Body of pancreas (tissue), 4 donors: ENCODE results near the gene SH3PXD2A. TPM values are rescaled to one million over a fixed set of nuclear protein-coding genes. Genes with fewer than 3 reads are reported as not detected.
A peak's percentile ranks its signal among the peaks of the same experiment; 100 is the strongest.

Experiments used
- ATAC-seq: fragments of 150-250 bp; one replicate; pipeline ENCODE4 v1.9.1; 2016
- DNase-seq, 4 donors: peaks; one replicate each; pipeline ENCODE4 v3.0.0-alpha.2; 2019
- H3K27ac ChIP-seq, 4 donors: fragments of 200-600 bp; sonication (generic); 1 replicate in 3 of 4; 2 replicates in 1 of 4; pipeline versions ENCODE4 v1.5.1 to v1.6.1; 2016 to 2019; ENCODE audit warnings: mild to moderate bottlenecking in 1 of 4, mixed read lengths in 1 of 4, moderate library complexity in 1 of 4
- H3K27me3 ChIP-seq, 2 donors: fragments of 200-600 bp; sonication (generic); one replicate each; pipeline ENCODE4 v1.6.0; 2016; ENCODE audit warnings: mild to moderate bottlenecking in 1 of 2
- H3K36me3 ChIP-seq, 2 donors: fragments of 200-600 bp; sonication (generic); replicated peaks in 1 of 2; 2 replicates each; pipeline ENCODE4 v1.5.1; 2016; ENCODE audit warnings: low read depth in 2 of 2; ENCODE audit not compliant: insufficient read depth in 1 of 2
- H3K4me1 ChIP-seq: fragments of 200-600 bp; sonication (generic); one replicate; pipeline ENCODE4 v1.6.0; 2016
- H3K4me3 ChIP-seq, 2 donors: fragments of 200-600 bp; sonication (generic); 1 replicate in 1 of 2; 2 replicates in 1 of 2; pipeline ENCODE4 v1.5.1; 2016 to 2019
- H3K9me3 ChIP-seq, 3 donors: fragments of 200-600 bp; sonication (generic); 1 replicate in 2 of 3; 2 replicates in 1 of 3; pipeline ENCODE4 v1.5.1; 2016
- CTCF ChIP-seq, 7 experiments: fragments of 450-650 bp in 4 of 7; fragments of 200-600 bp in 3 of 7; sonication (generic) in 3 of 7; IDR thresholded peaks; one replicate each; pipeline ENCODE4 v1.5.1; 2016 to 2019; ENCODE audit warnings: antibody characterized with exemption in 7 of 7
- POLR2A ChIP-seq, 3 donors: fragments of 450-650 bp; IDR thresholded peaks; one replicate each; pipeline ENCODE4 v1.6.1; 2016; ENCODE audit warnings: antibody characterized with exemption in 3 of 3, mild to moderate bottlenecking in 2 of 3
- WGBS, 2 donors: methylation state at CpG; one replicate each; pipeline ENCODE4 v1.1.5; 2017; 5-methylcytosine and 5-hydroxymethylcytosine counted together
- intact Hi-C: fragments of 100-400 bp; cut with DNase I; formaldehyde crosslinking; loops from one replicate; pipeline ENCODE4 v1.15.1; 2023
- small RNA-seq: library from RNA; depleted of rRNA; stranded (forward); fragments of <200 nt; gene quantifications from one replicate; pipeline ENCODE3, GENCODE V24; 2016
- total RNA-seq, 2 donors: library from RNA; depleted of rRNA; stranded (reverse); fragments of >200 nt; gene quantifications; one replicate each; pipeline ENCODE4 v1.1.0, GENCODE V29; 2016

The SH3PXD2A gene
- total RNA-seq, 2 donors from 2014 or later: 7.3 to 9.9 TPM

DNA sequence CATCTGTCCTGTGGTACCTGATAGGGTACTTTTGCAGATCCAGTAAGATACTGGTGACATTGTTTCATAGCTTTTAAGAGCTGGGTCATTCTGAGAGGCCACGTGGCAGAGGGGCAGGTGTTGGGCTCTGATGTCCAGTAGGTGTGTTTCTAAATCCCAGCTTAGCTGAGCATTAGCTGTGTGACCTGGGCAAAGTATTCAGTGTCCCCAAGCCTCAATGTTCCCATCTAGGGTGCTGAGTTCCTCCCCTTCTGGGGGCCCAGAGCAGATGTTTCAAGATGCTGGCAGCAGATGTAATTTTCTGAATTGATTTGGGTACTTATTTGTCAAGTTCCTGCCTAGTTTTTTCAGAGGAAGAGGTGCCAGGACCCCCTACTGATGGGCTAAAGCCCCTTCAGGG is 309.0 kb downstream of the SH3PXD2A start:
- H3K27ac ChIP-seq: peak overlapping the region in 3 of 4 donors; percentile 53 to 70 (median 69)
- WGBS, 2 donors: 60 to 100% methylated on average over 1 of the region's 1 CpG
- intact Hi-C loops: no loop called here
- ATAC-seq (no peak), DNase-seq (peak in 1 of 4 donors; percentile 2)
- TF ChIP-seq CTCF (IDR thresholded peaks at IDR 0.05) (no peak), POLR2A (IDR thresholded peaks at IDR 0.05) (no peak)
- no peak overlapping the region for H3K4me3 ChIP-seq
- H3K36me3 ChIP-seq: no peaks in the 10 kb centered on the region
- no peaks in the 10 kb centered on the region for H3K27me3 ChIP-seq
- H3K9me3 ChIP-seq: no peaks in the 10 kb centered on the region
- peaks cover 84% of the 10 kb centered on the region for H3K4me1 ChIP-seq

GRCh38 chr10:103545771-103546281 is 309.6 kb downstream of the SH3PXD2A start:
- intact Hi-C loops: no loop called here
- ATAC-seq: peak; percentile 66
- Histone ChIP-seq H3K27me3 (no peaks in the 10 kb centered on the region), H3K36me3 (no peaks in the 10 kb centered on the region), H3K4me1 (peaks cover 84% of the 10 kb centered on the region), H3K4me3 (no peak overlapping the region), H3K27ac (peak overlapping the region; percentile 53 to 78 (median 70)), H3K9me3 (no peaks in the 10 kb centered on the region)
- TF ChIP-seq CTCF (IDR thresholded peaks at IDR 0.05): no peak
- TF ChIP-seq POLR2A (IDR thresholded peaks at IDR 0.05): no peak
- 47 to 59% methylated on average over 4 of the region's 4 CpGs for WGBS, 2 donors
- peak; percentile 66 to 86 (median 82) for DNase-seq

GRCh38 chr10:103545366-103545765 is 310.0 kb downstream of the SH3PXD2A start:
- no peaks in the 10 kb centered on the region for H3K36me3 ChIP-seq
- DNase-seq (peak in 1 of 4 donors; percentile 33), ATAC-seq (peak; percentile 13)
- H3K9me3 ChIP-seq: no peaks in the 10 kb centered on the region
- intact Hi-C loops: no loop called here
- H3K4me1 ChIP-seq: peaks cover 84% of the 10 kb centered on the region
- TF ChIP-seq CTCF (IDR thresholded peaks at IDR 0.05) (no peak), POLR2A (IDR thresholded peaks at IDR 0.05) (no peak)
- no peak overlapping the region for H3K4me3 ChIP-seq
- peak overlapping the region; percentile 53 to 78 (median 70) for H3K27ac ChIP-seq
- WGBS, 2 donors: 64% methylated on average over 1 of the region's 1 CpG; no CpG with 5 or more reads in 1 of the 2 donors
- no peaks in the 10 kb centered on the region for H3K27me3 ChIP-seq

GRCh38 chr10:103544657-103545310 is 310.6 kb downstream of the SH3PXD2A start:
- Histone ChIP-seq H3K36me3 (no peaks in the 10 kb centered on the region), H3K27ac (peak overlapping the region; percentile 53 to 78 (median 70)), H3K4me3 (no peak overlapping the region), H3K9me3 (no peaks in the 10 kb centered on the region), H3K4me1 (peaks cover 78% of the 10 kb centered on the region), H3K27me3 (no peaks in the 10 kb centered on the region)
- intact Hi-C loops: no loop called here
- TF ChIP-seq CTCF (IDR thresholded peaks at IDR 0.05) (no peak), POLR2A (IDR thresholded peaks at IDR 0.05) (no peak)
- no peak for ATAC-seq
- DNase-seq: no peak
- WGBS, 2 donors: 85 to 90% methylated on average over 6 to 8 of the region's 8 CpGs

Small RNA genes lying within 50 kb of the gene (small RNA-seq; reads per million reads assigned to genes)
- not detected for gene RF00019

Other genes with a start within 250 kb of the SH3PXD2A start
- 10 to 100 TPM in 1 of 2 donors, 1 to 10 TPM in 1; 5.9 to 32.2 TPM for gene STN1, start 62.6 kb upstream of the SH3PXD2A start, total RNA-seq
- gene SLK, start 111.6 kb upstream of the SH3PXD2A start, total RNA-seq: 10 to 100 TPM; 23.7 to 25.9 TPM
- gene COL17A1, start 230.3 kb upstream of the SH3PXD2A start, total RNA-seq: 1 to 10 TPM in 1 of 2 donors, not detected in 1; 3.6 TPM